Cardiac muscle cell (in vitro differentiated cells and primary cell): ENCODE results near the gene XKR7. TPM values are rescaled to one million over a fixed set of nuclear protein-coding genes. Genes with fewer than 3 reads are reported as not detected.

Experiments
- DNase-seq, 2 donors: peaks; one replicate each; pipeline versions ENCODE4 v3.0.0 to v3.0.0-alpha.2; 2010 to 2017; ENCODE audit warnings: low read depth in 1 of 2, low spot score in 1 of 2
- H3K27ac ChIP-seq: fragments of 200-600 bp; sonication (generic); 2 replicates; pipeline ENCODE4 v1.5.1; 2016
- H3K27me3 ChIP-seq: fragments of 200-600 bp; sonication (generic); 2 replicates; pipeline ENCODE4 v1.6.0; 2016; ENCODE audit warnings: control low read depth
- H3K36me3 ChIP-seq: fragments of 200-600 bp; sonication (generic); 2 replicates; pipeline ENCODE4 v1.5.1; 2016; ENCODE audit warnings: control low read depth
- H3K4me1 ChIP-seq: fragments of 200-600 bp; sonication (generic); 2 replicates; pipeline ENCODE4 v1.8.1; 2017; ENCODE audit warnings: low read depth, mild to moderate bottlenecking, mixed run types
- H3K4me3 ChIP-seq: fragments of 200-600 bp; sonication (generic); 2 replicates; pipeline ENCODE4 v1.5.1; 2016; ENCODE audit warnings: mild to moderate bottlenecking
- H3K9me3 ChIP-seq: fragments of 200-600 bp; sonication (generic); 2 replicates; pipeline ENCODE4 v1.5.1; 2017; ENCODE audit warnings: low read depth, mild to moderate bottlenecking, control low read depth
- CTCF ChIP-seq: IDR thresholded peaks from 2 replicates; pipeline ENCODE4 v1.5.1; 2012; ENCODE audit warnings: low read depth, mild to moderate bottlenecking, low read length
- polyA plus RNA-seq: library from polyadenylated mRNA; unstranded; fragments of >200 nt; fragmentation: Nextera tagmentation; extraction: Ambion mirVana; gene quantifications from 2 replicates; pipeline ENCODE4 v1.2.1, GENCODE V29; 2016
- total RNA-seq: library from RNA; depleted of rRNA; stranded (reverse); fragments of >200 nt; gene quantifications from 2 replicates; pipeline ENCODE4 v1.2.3, GENCODE V29; 2016

XKR7 gene
- total and polyA plus RNA-seq, 2 experiments from 2014 or later: 0.03 TPM; not detected in 1

- Histone ChIP-seq H3K4me1 (peaks cover 7% of the 10 kb centered on the region), H3K36me3 (no peaks in the 10 kb centered on the region), H3K4me3 (no peak overlapping the region), H3K27ac (no peak overlapping the region), H3K9me3 (no peaks in the 10 kb centered on the region), H3K27me3 (no peaks in the 10 kb centered on the region)
- no peak for TF ChIP-seq CTCF
- DNase-seq: no peak
These were observed 13.5 kb upstream of the XKR7 start for GRCh38 chr20:31954500-31954899.

GRCh38 chr20:31956556-31957526 lies 11.1 kb upstream of the XKR7 start:
- Histone ChIP-seq H3K27me3 (peaks cover 7% of the 10 kb centered on the region), H3K27ac (no peak overlapping the region), H3K4me3 (no peak overlapping the region), H3K4me1 (no peaks in the 10 kb centered on the region), H3K36me3 (no peaks in the 10 kb centered on the region), H3K9me3 (no peaks in the 10 kb centered on the region)
- no peak for TF ChIP-seq CTCF
- DNase-seq: no peak

- Histone ChIP-seq H3K27ac (no peak overlapping the region), H3K36me3 (no peaks in the 10 kb centered on the region), H3K4me1 (no peaks in the 10 kb centered on the region), H3K27me3 (peaks cover 52% of the 10 kb centered on the region), H3K9me3 (no peaks in the 10 kb centered on the region), H3K4me3 (no peak overlapping the region)
- TF ChIP-seq CTCF: no peak
- no peak for DNase-seq
These were observed 5.2 kb upstream of the XKR7 start for GRCh38 chr20:31962761-31963160.

- no peaks in the 10 kb centered on the region for H3K9me3 ChIP-seq
- H3K4me1 ChIP-seq: no peaks in the 10 kb centered on the region
- H3K36me3 ChIP-seq: no peaks in the 10 kb centered on the region
- H3K27me3 ChIP-seq: peaks cover 58% of the 10 kb centered on the region
- H3K27ac ChIP-seq: no peak overlapping the region
- no peak for TF ChIP-seq CTCF
- no peak overlapping the region for H3K4me3 ChIP-seq
- no peak for DNase-seq
These were observed 4.1 kb upstream of the XKR7 start for GRCh38 chr20:31963889-31964288.

- DNase-seq: no peak
- TF ChIP-seq CTCF: no peak
- no peaks in the 10 kb centered on the region for H3K36me3 ChIP-seq
- H3K4me1 ChIP-seq: peaks cover under 1% of the 10 kb centered on the region
- no peaks in the 10 kb centered on the region for H3K9me3 ChIP-seq
- peaks cover 64% of the 10 kb centered on the region for H3K27me3 ChIP-seq
- peak overlapping the region; percentile 52 for H3K4me3 ChIP-seq
- H3K27ac ChIP-seq: no peak overlapping the region
These were observed 828 bp upstream of the XKR7 start for GRCh38 chr20:31966991-31967655.
